Neural cell (in vitro differentiated cells): ENCODE data around the gene SLC26A9.

ENCODE experiments used
- CTCF ChIP-seq: fragments of 450-650 bp; IDR thresholded peaks from 2 replicates; pipeline ENCODE4 v1.5.1; 2014; ENCODE audit warnings: antibody characterized with exemption, mild to moderate bottlenecking, moderate library complexity; ENCODE audit not compliant: poor library complexity, severe bottlenecking
- EP300 ChIP-seq: fragments of 450-650 bp; conservative IDR thresholded peaks from 2 replicates; pipeline ENCODE4 v1.6.1; 2014; ENCODE audit warnings: antibody characterized with exemption, mild to moderate bottlenecking, moderate library complexity; ENCODE audit not compliant: poor library complexity, severe bottlenecking
- EZH2 ChIP-seq: fragments of 200-600, 300-800 bp; shearing (Covaris generic), sonication (generic); IDR thresholded peaks from 2 replicates; pipeline ENCODE4 v1.6.1; 2014; ENCODE audit warnings: antibody characterized with exemption, low read length, borderline replicate concordance, mild to moderate bottlenecking; ENCODE audit not compliant: insufficient read depth, poor library complexity, severe bottlenecking

- TF ChIP-seq CTCF, result no peak
- TF ChIP-seq EZH2, result no peak
- TF ChIP-seq EP300, result no peak
Measured at GRCh38 chr1:205936311-205936710, 6.9 kb downstream of the SLC26A9 start.
